Adipocyte (in vitro differentiated cells): ENCODE results near the gene BABAM2.

Experiments used
- DNase-seq: peaks from one replicate; pipeline ENCODE4 v3.0.0-alpha.2; 2015; ENCODE audit warnings: low read depth
- H3K27me3 ChIP-seq: replicated peaks from 2 replicates; pipeline ENCODE4 v1.7.0; 2013; ENCODE audit warnings: mild to moderate bottlenecking, low read length, moderate library complexity; ENCODE audit not compliant: control insufficient read depth, insufficient read depth
- H3K36me3 ChIP-seq: 2 replicates; pipeline ENCODE4 v1.7.0; 2013; ENCODE audit warnings: low read length, mild to moderate bottlenecking, moderate library complexity; ENCODE audit not compliant: control insufficient read depth, insufficient read depth, severe bottlenecking
- H3K4me1 ChIP-seq: 2 replicates; pipeline ENCODE4 v1.7.0; 2013; ENCODE audit warnings: mild to moderate bottlenecking, low read length, moderate library complexity; ENCODE audit not compliant: control insufficient read depth, insufficient read depth
- H3K4me3 ChIP-seq: 2 replicates; pipeline ENCODE4 v1.7.0; 2013; ENCODE audit warnings: mild to moderate bottlenecking, low read length, moderate library complexity
- H3K9ac ChIP-seq: 2 replicates; pipeline ENCODE4 v1.7.0; 2013; ENCODE audit warnings: mild to moderate bottlenecking, low read length, moderate library complexity
- H3K9me3 ChIP-seq: 2 replicates; pipeline ENCODE4 v1.7.0; 2013; ENCODE audit warnings: mild to moderate bottlenecking, low read length, moderate library complexity; ENCODE audit not compliant: control insufficient read depth

The BABAM2 gene

GRCh38 chr2:28360058-28360717 lies 469.7 kb downstream of the BABAM2 start:
- no peak overlapping the region for H3K9ac ChIP-seq
- no peaks in the 10 kb centered on the region for H3K36me3 ChIP-seq
- H3K4me1 ChIP-seq: peaks cover 28% of the 10 kb centered on the region
- H3K4me3 ChIP-seq: no peak overlapping the region
- no peaks in the 10 kb centered on the region for H3K9me3 ChIP-seq
- DNase-seq: no peak
- no peaks in the 10 kb centered on the region for H3K27me3 ChIP-seq

DNA sequence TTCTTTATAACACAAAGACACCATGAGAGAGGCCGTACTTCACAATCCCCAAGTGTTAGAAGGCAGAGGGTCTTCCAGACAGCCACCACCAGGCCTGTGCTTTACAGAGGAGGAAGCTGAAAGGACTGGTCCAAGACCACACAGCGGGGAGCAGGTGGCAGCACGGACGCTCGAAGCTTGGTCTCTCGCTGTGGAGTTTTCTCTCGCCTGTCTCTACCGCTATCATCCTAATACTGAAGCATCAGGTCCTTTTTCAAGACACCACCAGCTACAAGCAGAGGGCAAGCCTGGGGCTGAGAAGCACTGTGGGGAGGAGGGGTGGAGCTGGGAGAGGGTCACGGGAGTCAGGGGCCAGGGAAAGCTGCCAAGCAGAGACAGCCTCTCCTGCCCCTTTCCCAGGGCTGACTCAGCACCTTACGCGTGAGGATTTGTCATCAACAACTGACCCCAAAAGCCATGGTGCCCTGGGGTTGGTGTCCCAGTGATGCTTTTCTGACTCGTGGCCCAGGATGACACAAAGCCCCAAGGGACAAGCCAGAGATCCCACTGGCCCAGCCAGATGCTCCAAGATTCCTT lies 470.3 kb downstream of the BABAM2 start:
- no peaks in the 10 kb centered on the region for H3K36me3 ChIP-seq
- no peak overlapping the region for H3K9ac ChIP-seq
- H3K4me1 ChIP-seq: peaks cover 22% of the 10 kb centered on the region
- no peaks in the 10 kb centered on the region for H3K9me3 ChIP-seq
- no peak overlapping the region for H3K4me3 ChIP-seq
- DNase-seq: peak; percentile 28
- H3K27me3 ChIP-seq: no peaks in the 10 kb centered on the region

DNA sequence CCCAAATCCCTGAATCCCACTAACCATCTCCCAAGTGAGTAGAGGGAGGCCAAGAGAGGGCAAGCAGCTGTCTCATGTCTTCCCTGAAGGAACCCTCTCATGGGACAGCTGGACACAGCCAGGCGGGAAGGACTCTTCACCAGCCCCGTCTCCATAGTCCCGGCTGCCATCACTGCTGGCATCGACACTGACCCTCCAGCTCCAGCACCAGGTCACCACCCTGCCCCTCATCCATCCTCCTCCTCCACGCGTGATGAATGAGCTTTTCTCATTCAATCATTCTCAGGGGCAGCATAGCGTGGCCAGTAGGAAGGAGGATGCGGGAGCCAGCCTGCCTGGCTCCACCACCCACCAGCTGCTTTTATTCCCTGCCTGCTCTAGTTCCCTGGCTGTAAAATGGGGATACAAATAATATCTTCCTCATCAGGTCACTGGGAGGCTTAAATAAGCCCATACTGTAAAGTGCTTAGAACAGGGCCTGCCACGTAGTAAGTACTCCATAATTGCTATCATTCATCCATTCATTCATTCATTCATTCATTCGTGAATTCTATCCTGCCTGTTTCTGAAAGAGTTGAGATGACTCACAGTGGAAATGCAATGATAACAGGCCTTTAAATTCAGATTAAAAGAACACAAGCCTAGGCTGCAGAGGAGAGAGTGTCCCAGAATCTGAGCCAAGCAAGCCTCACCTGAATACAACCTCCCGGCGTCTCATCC lies 471.6 kb downstream of the BABAM2 start:
- H3K9me3 ChIP-seq: no peaks in the 10 kb centered on the region
- DNase-seq: no peak
- no peak overlapping the region for H3K9ac ChIP-seq
- H3K4me3 ChIP-seq: no peak overlapping the region
- no peaks in the 10 kb centered on the region for H3K36me3 ChIP-seq
- no peaks in the 10 kb centered on the region for H3K27me3 ChIP-seq
- peaks cover 16% of the 10 kb centered on the region for H3K4me1 ChIP-seq

GRCh38 chr2:28362991-28363521 lies 472.5 kb downstream of the BABAM2 start:
- DNase-seq: no peak
- Histone ChIP-seq H3K4me3 (no peak overlapping the region), H3K36me3 (no peaks in the 10 kb centered on the region), H3K9me3 (no peaks in the 10 kb centered on the region), H3K9ac (no peak overlapping the region), H3K27me3 (no peaks in the 10 kb centered on the region), H3K4me1 (peaks cover 16% of the 10 kb centered on the region)

GRCh38 chr2:28363686-28364280 lies 473.3 kb downstream of the BABAM2 start:
- Histone ChIP-seq H3K9ac (no peak overlapping the region), H3K4me3 (no peak overlapping the region), H3K9me3 (no peaks in the 10 kb centered on the region), H3K27me3 (peaks cover 4% of the 10 kb centered on the region), H3K4me1 (peaks cover 16% of the 10 kb centered on the region), H3K36me3 (no peaks in the 10 kb centered on the region)
- DNase-seq: no peak

- peaks cover 22% of the 10 kb centered on the region for H3K4me1 ChIP-seq
- H3K9me3 ChIP-seq: no peaks in the 10 kb centered on the region
- no peaks in the 10 kb centered on the region for H3K36me3 ChIP-seq
- H3K27me3 ChIP-seq: peaks cover 7% of the 10 kb centered on the region
- no peak overlapping the region for H3K4me3 ChIP-seq
- DNase-seq: no peak
- H3K9ac ChIP-seq: no peak overlapping the region
These were observed 474.1 kb downstream of the BABAM2 start for GRCh38 chr2:28364610-28365009.

- H3K9ac ChIP-seq: no peak overlapping the region
- peaks cover 7% of the 10 kb centered on the region for H3K27me3 ChIP-seq
- no peak overlapping the region for H3K4me3 ChIP-seq
- no peak for DNase-seq
- H3K36me3 ChIP-seq: no peaks in the 10 kb centered on the region
- H3K4me1 ChIP-seq: peaks cover 26% of the 10 kb centered on the region
- no peaks in the 10 kb centered on the region for H3K9me3 ChIP-seq
These were observed 474.6 kb downstream of the BABAM2 start for GRCh38 chr2:28365158-28365557.

GRCh38 chr2:28366149-28366495 lies 475.6 kb downstream of the BABAM2 start:
- H3K4me3 ChIP-seq: no peak overlapping the region
- DNase-seq: no peak
- H3K27me3 ChIP-seq: peaks cover 7% of the 10 kb centered on the region
- H3K4me1 ChIP-seq: peaks cover 23% of the 10 kb centered on the region
- no peaks in the 10 kb centered on the region for H3K9me3 ChIP-seq
- H3K36me3 ChIP-seq: no peaks in the 10 kb centered on the region
- no peak overlapping the region for H3K9ac ChIP-seq

DNA sequence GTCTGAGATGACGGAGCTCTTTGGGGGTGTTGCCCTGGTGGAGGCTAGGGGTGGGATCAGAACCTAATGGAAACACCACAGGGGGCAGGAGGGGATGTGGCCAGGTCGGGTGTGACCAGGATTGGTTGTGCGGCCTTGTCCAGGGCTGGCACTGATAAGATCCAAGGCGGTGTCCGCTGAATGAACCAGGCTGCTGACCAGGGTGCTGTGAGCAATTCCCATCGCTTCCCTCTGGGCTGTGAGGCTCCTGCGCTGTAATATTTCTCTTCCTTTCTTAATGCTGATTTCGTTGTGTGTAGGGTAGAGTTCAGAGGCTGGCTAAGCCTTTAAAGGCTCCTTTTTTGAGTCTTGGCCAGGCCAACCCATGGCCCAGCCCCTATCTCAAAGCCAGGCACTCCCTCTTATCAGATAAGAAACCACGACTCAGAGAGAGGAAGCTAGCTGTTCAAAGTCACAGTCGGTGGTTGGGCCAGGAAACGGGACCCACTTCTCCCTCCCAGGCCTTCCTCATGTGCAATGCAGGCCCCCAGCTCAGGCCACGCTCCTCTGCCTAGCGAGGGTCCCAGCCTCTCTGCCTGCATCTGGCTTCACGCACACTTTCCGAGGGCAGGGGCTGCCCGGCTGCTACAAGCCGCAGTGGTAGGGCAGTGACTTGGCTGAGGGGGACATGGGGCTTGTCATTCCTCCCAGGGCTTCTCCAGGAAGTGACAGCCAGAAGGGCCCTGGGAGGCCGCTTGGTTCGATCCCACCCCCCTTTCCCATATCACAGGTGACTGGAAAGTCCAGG lies 476.2 kb downstream of the BABAM2 start:
- no peak for DNase-seq
- no peaks in the 10 kb centered on the region for H3K9me3 ChIP-seq
- peaks cover 22% of the 10 kb centered on the region for H3K4me1 ChIP-seq
- H3K9ac ChIP-seq: no peak overlapping the region
- no peaks in the 10 kb centered on the region for H3K36me3 ChIP-seq
- H3K27me3 ChIP-seq: peaks cover 7% of the 10 kb centered on the region
- no peak overlapping the region for H3K4me3 ChIP-seq

DNA sequence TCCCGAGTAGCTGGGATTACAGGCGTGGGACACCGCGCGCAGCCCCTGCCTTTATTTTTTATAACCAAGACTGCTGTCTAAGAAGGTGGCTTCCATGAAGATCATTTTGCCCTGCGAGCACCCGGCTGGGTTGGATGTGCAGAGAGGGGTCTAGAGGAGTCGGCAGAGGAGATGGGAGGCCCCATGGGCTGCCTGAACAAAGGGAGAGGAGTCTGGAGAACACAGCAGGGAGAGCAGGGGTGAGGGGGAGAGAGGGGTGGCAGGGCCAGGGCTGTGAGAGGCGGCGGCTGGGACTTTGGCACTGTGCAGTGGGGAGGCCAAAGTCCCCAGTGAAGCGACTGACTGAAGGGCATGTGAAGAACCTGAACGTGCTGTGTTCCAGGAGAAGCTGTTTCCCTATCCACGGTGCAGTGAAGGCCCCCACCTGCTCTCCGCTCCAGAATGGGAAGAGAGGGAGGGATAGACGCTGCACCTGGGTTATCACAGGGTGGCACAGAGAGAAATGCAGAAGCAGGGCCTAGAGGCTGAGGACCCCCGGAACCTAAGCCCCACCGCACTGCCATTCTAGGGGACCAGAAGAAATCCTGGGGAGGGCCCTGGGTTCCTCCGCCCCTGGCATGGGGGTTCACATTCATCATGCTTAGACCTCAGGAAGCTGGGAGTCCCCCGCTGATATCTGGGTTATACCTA lies 477.3 kb downstream of the BABAM2 start:
- Histone ChIP-seq H3K4me1 (peaks cover 22% of the 10 kb centered on the region), H3K9me3 (no peaks in the 10 kb centered on the region), H3K4me3 (no peak overlapping the region), H3K27me3 (peaks cover 7% of the 10 kb centered on the region), H3K9ac (no peak overlapping the region), H3K36me3 (no peaks in the 10 kb centered on the region)
- DNase-seq: no peak
